ENCODE data around the gene ZFC3H1. TPM values are rescaled to one million over a fixed set of nuclear protein-coding genes. Genes with fewer than 3 reads are reported as not detected.

Gene ZFC3H1
- total RNA-seq, 1 experiment from 2014 or later: 53.4 TPM

DNA sequence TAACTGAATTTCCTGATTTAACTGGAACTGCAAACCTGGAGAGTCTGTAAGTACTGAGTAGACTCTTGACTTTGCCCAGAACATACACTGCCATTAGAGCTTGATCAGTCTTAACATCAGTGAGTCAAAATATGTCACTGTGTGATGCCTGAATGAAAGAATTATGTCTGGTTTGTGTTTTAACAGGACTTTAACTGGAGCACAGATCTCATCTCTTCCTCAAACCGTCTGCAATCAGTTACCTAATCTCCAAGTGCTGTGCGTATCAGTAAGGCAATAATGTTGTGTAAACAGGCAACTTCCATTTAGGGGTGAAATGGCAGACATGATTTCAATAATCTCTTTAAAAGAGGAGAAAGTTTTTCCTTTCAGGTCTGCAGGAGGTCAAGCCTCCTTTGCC is 97.0 kb downstream of the ZFC3H1 start:
- no peaks in the 10 kb centered on the region for H3K79me2 ChIP-seq (ENCODE audit: low read depth)
- H3K4me1 ChIP-seq (replicated peaks; ENCODE audit: insufficient read depth): no peaks in the 10 kb centered on the region
- BruUV-seq (replicated peaks): no TSS peak
- no peaks in the 10 kb centered on the region for H3K9me3 ChIP-seq (ENCODE audit: insufficient read depth, low read depth)
- H3K4me3 ChIP-seq: no peak overlapping the region
- no peaks in the 10 kb centered on the region for H3F3A ChIP-seq (ENCODE audit: insufficient read depth, low read depth)
- no peak overlapping the region for H2AFZ ChIP-seq
- H3K36me3 ChIP-seq (ENCODE audit: low read depth): no peaks in the 10 kb centered on the region
- H3K9me2 ChIP-seq (ENCODE audit: insufficient read depth): no peaks in the 10 kb centered on the region
- H3K4me2 ChIP-seq: no peak overlapping the region
- intact Hi-C loops (cut with micrococcal nuclease; ENCODE audit: unreplicated experiment): no loop called here
- TF ChIP-seq, protein P1, sequence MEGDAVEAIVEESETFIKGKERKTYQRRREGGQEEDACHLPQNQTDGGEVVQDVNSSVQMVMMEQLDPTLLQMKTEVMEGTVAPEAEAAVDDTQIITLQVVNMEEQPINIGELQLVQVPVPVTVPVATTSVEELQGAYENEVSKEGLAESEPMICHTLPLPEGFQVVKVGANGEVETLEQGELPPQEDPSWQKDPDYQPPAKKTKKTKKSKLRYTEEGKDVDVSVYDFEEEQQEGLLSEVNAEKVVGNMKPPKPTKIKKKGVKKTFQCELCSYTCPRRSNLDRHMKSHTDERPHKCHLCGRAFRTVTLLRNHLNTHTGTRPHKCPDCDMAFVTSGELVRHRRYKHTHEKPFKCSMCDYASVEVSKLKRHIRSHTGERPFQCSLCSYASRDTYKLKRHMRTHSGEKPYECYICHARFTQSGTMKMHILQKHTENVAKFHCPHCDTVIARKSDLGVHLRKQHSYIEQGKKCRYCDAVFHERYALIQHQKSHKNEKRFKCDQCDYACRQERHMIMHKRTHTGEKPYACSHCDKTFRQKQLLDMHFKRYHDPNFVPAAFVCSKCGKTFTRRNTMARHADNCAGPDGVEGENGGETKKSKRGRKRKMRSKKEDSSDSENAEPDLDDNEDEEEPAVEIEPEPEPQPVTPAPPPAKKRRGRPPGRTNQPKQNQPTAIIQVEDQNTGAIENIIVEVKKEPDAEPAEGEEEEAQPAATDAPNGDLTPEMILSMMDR (conservative IDR thresholded peaks at IDR 0.05): no peak
- no peak for TF ChIP-seq EZH2 (IDR thresholded peaks at IDR 0.05; ENCODE audit: low read depth)
- DNase-seq: no peak
- ChIA-PET CTCF (no interaction called here), POLR2A (ENCODE audit: unreplicated experiment) (no interaction called here)
- no peaks in the 10 kb centered on the region for H3K27me3 ChIP-seq (ENCODE audit: insufficient read depth, low read depth)
- no peaks in the 10 kb centered on the region for H4K20me1 ChIP-seq (ENCODE audit: insufficient read depth)
- no peak overlapping the region for H3K27ac ChIP-seq

DNA sequence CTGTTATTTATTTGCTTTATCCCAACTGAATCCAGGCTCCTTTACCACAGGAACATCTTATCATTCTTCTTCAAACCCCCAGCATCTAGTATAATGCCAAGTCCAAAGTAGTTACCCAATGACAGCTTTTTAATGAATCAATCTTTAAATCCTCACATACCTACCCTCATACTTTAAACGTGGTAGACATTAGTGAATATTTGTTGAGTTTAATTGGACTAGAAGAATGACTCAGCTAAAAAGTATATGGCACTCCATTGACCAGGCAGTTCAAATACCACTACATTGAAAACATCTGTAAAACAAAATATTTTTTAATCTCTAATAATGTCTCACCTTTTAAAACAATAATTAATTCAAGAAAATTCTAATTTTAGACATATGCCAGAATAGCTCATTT is 98.1 kb downstream of the ZFC3H1 start:
- CTCF ChIA-PET: no interaction called here
- no peaks in the 10 kb centered on the region for H4K20me1 ChIP-seq (ENCODE audit: insufficient read depth)
- DNase-seq: no peak
- no peaks in the 10 kb centered on the region for H3K9me3 ChIP-seq (ENCODE audit: insufficient read depth, low read depth)
- H3K79me2 ChIP-seq (ENCODE audit: low read depth): no peaks in the 10 kb centered on the region
- no TSS peak for BruUV-seq (replicated peaks)
- no peak overlapping the region for H3K4me2 ChIP-seq
- no peaks in the 10 kb centered on the region for H3K36me3 ChIP-seq (ENCODE audit: low read depth)
- no peaks in the 10 kb centered on the region for H3F3A ChIP-seq (ENCODE audit: insufficient read depth, low read depth)
- POLR2A ChIA-PET (ENCODE audit: unreplicated experiment): interaction anchor here (0.7 kb wide), 1 partner anchor 194 kb away, joined by 8 read pairs; no protein-coding TSS in a partner anchor
- H3K9me2 ChIP-seq (ENCODE audit: insufficient read depth): no peaks in the 10 kb centered on the region
- H3K4me1 ChIP-seq (replicated peaks; ENCODE audit: insufficient read depth): no peaks in the 10 kb centered on the region
- no peak overlapping the region for H3K4me3 ChIP-seq
- H3K27ac ChIP-seq: no peak overlapping the region
- H2AFZ ChIP-seq: no peak overlapping the region
- TF ChIP-seq EZH2 (IDR thresholded peaks at IDR 0.05; ENCODE audit: low read depth): no peak
- TF ChIP-seq, protein P1 (conservative IDR thresholded peaks at IDR 0.05): no peak
- H3K27me3 ChIP-seq (ENCODE audit: insufficient read depth, low read depth): no peaks in the 10 kb centered on the region
- intact Hi-C loops (cut with micrococcal nuclease; ENCODE audit: unreplicated experiment): no loop called here

DNA sequence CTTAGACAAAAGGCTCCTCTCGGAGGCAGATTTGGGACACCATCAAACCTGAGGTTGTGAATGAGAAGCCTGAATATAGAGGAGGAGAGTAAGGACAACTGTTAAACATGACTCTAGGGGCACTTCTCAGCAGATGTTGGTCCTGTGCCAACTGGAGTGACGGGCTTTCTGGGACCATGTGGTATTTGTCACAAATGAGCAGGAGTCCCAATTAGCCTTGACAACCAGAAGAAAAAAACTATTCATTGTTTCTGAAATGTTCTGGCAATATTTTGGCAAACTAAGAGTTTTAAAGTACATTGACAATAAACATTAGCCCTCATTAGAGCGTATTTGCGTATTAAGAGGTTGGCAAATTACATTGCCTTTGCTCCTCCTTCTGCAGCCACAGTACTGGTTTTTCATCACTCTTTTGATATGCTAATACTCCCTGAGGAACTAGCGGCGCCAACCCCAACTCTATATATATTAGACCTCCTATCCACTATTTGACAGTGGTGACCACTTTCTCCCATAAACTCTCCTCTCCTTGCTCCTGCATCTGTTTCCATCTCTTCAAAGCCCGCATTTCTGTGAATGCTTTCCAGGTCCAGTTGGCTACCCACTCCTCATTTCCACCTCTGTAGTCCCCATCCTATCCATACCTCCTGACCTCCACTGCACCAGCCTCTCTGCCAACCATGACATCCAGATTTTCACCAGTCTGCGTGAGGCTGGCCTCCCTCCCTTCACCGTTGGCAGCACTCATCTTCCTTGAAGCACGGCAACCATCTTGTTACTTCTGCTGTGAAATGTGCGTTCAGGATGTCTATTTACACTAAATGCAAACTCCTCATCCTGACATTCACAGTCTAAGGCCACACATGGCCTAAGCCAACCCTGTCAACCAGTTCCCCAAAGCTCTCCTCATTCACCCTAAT is 100.7 kb downstream of the ZFC3H1 start:
- ChIA-PET POLR2A (ENCODE audit: unreplicated experiment) (no interaction called here), CTCF (no interaction called here)
- Histone ChIP-seq H3K79me2 (ENCODE audit: low read depth) (no peaks in the 10 kb centered on the region), H3K36me3 (ENCODE audit: low read depth) (no peaks in the 10 kb centered on the region), H3K4me3 (no peak overlapping the region), H3K9me2 (ENCODE audit: insufficient read depth) (no peaks in the 10 kb centered on the region), H2AFZ (no peak overlapping the region), H3K4me1 (replicated peaks; ENCODE audit: insufficient read depth) (no peaks in the 10 kb centered on the region), H3K27me3 (ENCODE audit: insufficient read depth, low read depth) (no peaks in the 10 kb centered on the region), H4K20me1 (ENCODE audit: insufficient read depth) (no peaks in the 10 kb centered on the region), H3K4me2 (no peak overlapping the region), H3F3A (ENCODE audit: insufficient read depth, low read depth) (no peaks in the 10 kb centered on the region), H3K9me3 (ENCODE audit: insufficient read depth, low read depth) (no peaks in the 10 kb centered on the region), H3K27ac (no peak overlapping the region)
- intact Hi-C loops (cut with micrococcal nuclease; ENCODE audit: unreplicated experiment): no loop called here
- TF ChIP-seq EZH2 (IDR thresholded peaks at IDR 0.05; ENCODE audit: low read depth): no peak
- TF ChIP-seq, protein P1 (conservative IDR thresholded peaks at IDR 0.05): no peak
- no peak for DNase-seq
- BruUV-seq (replicated peaks): no TSS peak

Other genes starting within 250 kb of the ZFC3H1 start
- not detected in 2 replicates for gene LGR5, start 224.1 kb downstream of the ZFC3H1 start, total RNA-seq (2021)
- gene THAP2, start 453 bp upstream of the ZFC3H1 start, total RNA-seq (2021): 4.0 and 7.0 TPM in 2 replicates
- gene TMEM19, start 22.2 kb upstream of the ZFC3H1 start, total RNA-seq (2021): 17.3 and 39.5 TPM in 2 replicates
- 37.6 and 47.2 TPM in 2 replicates for gene RAB21, start 91.0 kb upstream of the ZFC3H1 start, total RNA-seq (2021)
- gene TBC1D15, start 175.9 kb upstream of the ZFC3H1 start, total RNA-seq (2021): 36.0 and 41.3 TPM in 2 replicates